Mucosa of gallbladder (tissue), 1 donor: ENCODE data around the gene SGCD. TPM values are rescaled to one million over a fixed set of nuclear protein-coding genes. Genes with fewer than 3 reads are reported as not detected.

Source experiments
- DNase-seq: peaks from one replicate; pipeline ENCODE4 v3.0.0-alpha.2; 2020; ENCODE audit warnings: low spot score
- total RNA-seq: library from RNA; stranded (reverse); gene quantifications from one replicate; pipeline ENCODE4 v1.2.1, GENCODE V29; 2021
- donor health status: DM: no; HTN: no; CAD: no.

SGCD gene
- total RNA-seq, 1 donor from 2014 or later = 10.6 TPM

GRCh38 chr5:156361436-156362109 is 34.6 kb downstream of the SGCD start:
- no peak for DNase-seq

- no peak for DNase-seq
Observed at GRCh38 chr5:156363861-156364260, 36.9 kb downstream of the SGCD start.

DNA sequence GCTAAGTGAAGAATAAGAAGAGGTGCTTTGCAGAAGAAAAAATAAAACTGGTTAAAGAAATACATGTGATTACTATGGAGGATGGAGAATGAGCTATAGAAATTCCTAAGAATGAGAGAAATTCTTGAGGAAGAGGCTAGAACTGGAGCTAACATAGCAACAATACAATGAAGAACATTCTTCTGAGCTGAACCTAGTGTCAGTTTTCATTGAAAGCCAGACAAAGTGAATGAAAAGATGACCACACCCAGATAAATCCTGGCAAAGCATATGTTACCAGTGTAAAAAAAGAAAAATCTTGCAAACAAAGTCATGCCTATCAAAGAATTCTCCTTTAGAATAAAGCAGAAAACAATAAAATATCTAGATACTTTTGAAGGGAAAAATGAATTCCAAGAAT is 39.6 kb downstream of the SGCD start:
- DNase-seq = no peak

DNA sequence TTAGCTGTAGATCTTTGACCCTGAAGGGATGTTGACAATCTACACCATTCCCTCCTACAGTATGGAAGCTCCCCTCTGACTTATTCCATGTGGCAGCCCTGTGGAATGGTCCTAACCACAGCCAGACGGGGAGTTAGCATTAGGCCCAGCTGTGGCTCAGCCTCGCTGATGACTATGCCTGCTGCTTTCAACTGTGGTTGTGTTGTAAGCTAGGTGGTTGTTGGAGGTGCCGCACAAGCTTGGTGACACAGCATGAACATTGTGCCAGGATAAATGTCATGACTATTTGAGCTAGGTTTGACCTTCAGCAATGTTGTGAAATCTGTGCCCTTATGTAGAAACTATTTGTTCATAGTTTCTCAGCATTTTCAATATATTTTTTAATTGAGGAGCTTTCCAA is 40.6 kb downstream of the SGCD start:
- DNase-seq = no peak

DNA sequence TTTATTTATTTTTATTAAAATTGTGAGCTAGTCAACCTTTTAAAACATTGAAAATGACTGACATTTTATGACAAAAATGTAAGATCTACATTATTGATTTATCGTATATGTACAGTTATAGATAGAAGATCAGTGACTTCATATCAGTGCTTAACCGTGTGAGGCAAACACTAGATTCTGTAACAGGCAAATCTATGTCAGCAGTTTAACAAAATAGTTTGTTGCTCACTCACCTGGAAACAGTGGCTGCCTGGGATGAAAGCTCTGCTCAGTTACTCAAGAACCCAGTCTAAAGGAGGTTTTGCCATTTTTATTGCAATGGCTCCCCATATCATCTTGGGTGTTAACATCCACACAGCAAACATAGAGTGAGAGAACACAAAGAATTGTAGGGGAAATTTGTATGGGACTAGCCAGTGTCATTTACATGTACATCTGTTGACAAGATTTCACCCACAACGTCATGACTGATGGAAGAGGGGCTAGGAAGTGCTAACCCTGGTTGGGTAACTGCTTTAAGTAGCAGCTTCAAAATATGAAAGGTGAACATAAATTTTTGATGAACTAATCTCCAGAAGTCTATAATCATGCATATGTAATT is 49.0 kb downstream of the SGCD start:
- no peak for DNase-seq

DNA sequence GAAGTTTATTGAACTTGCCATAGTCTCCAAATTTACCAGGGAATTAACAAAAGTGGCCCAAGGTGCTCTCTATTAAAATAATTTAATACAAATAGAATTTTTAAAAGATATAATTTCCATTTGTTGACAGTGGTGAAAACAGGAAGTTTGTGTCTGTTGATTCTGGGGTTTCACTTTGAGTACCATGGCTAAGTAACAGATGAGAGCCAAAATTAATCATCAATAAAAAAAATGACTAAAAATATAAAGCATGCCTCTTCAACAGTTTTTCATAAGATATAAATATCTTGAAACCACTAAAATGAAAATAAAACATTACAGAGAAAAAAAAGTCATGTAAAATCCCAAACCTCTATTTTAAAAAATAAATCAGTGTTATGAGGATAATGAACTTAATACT is 49.8 kb downstream of the SGCD start:
- DNase-seq = no peak

DNA sequence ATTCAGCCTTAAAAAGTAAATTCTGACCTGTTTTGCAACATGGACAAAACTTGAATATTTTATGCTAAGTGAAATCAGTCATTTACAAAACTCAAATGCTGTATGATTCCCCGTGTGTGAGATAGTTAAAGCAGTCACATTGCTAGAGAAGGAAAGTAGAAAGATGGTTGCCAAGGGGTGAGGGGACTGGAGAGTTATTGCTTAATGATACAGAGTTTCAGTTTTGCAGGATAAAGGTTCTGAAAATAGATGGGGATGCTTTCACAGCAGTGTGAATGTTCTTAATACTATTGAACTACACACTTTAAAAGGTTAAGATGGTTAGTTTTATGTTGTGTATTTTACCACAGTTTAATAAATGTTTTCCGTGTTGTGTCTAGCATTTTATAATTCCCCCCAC is 51.2 kb downstream of the SGCD start:
- DNase-seq = no peak

DNA sequence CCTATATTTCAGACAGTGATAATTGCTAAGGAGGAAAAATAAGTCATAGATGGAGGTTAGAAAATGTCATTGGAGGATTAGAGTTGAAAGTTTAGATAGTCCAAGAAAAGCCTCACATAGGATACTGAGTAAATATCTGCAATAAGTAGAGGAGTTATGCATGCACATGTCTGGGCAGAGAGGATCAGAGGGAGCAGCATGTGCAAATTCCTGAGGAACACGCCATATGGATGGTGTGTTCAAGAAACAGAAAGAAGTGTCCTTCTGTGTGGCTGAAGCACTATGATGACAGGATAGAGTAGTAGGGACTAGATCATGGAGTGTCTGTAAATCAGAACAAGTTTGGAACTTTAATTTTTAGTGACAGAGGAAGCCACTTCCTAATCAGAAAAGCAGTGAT is 52.2 kb downstream of the SGCD start:
- DNase-seq = no peak

GRCh38 chr5:156380848-156381247 is 53.9 kb downstream of the SGCD start:
- DNase-seq = no peak

DNA sequence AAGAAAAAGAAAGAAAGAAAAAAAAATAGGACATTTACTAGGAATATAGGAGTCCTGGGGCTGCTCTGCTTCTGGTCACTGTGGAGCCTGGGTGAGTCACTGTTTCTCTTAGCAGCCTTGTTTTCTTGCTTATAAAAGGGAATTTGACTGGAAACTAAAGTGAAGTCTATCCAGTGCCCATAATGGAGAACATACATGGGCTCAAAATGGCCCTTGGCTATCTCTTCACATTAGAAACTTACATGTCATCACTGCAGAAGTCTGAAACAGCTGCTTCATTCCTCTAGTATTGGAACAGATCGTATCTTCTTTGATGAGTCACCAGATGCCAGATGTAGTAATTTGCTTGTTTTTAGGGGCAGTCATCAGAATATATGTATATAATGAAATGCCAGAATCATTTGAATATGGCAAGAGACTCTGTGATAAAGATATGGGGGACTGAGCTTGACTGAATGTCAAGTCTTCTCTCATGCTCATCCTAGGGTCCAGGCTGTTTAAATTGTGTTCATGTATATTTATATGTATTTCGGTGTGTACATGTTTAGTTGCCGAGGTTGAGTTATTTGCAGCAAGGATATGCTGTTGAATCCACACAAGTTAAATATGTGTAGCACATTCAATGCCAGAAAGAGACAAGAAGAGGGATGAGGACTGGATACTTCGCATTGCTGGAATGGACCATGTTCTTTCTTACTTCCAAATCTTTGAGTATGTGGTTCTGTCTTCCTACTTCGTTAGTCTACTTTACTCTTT is 56.7 kb downstream of the SGCD start:
- no peak for DNase-seq

GRCh38 chr5:156385416-156385815 is 58.5 kb downstream of the SGCD start:
- DNase-seq = no peak

- DNase-seq = no peak
Observed at GRCh38 chr5:156386976-156387375, 60.0 kb downstream of the SGCD start.

DNA sequence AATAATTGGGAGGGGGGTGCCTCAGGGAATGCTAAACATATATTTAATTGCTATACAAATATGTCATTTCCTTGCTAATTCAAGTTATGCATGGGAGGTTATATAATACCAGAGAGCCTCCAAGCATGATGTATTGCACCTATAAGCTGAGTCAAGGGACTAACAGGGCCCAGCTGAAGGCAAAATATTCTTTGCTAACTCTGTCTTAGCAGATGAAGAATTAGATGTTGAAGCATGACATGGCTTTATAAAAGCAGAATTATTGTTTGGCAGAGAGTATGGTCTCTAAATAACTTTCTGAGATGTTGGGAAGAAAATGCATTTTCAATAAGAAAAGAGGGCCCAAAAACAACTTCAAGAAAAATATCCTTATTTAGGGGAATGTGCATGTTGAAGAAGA is 60.4 kb downstream of the SGCD start:
- DNase-seq = no peak

DNA sequence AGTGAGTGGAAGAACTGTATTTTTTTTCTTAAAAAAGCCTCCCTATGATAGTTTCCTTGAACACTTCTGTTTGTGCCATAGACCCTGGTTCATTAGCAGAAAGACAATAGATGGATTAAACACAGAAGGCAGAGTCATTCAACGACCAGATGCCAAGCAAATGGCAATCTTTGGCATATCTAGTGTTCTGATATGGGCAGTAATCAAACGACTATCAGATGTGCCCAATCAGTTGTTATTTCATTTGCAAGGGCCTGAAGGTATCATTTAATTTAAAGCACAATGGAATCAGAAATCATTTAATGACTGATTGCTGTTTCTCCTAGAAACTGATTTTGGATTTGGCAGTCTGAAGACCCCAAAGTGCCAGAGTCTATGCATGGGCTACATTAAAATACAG is 61.3 kb downstream of the SGCD start:
- no peak for DNase-seq

GRCh38 chr5:156391139-156391538 is 64.2 kb downstream of the SGCD start:
- no peak for DNase-seq

- DNase-seq = no peak
Observed at GRCh38 chr5:156393980-156394379, 67.0 kb downstream of the SGCD start.

DNA sequence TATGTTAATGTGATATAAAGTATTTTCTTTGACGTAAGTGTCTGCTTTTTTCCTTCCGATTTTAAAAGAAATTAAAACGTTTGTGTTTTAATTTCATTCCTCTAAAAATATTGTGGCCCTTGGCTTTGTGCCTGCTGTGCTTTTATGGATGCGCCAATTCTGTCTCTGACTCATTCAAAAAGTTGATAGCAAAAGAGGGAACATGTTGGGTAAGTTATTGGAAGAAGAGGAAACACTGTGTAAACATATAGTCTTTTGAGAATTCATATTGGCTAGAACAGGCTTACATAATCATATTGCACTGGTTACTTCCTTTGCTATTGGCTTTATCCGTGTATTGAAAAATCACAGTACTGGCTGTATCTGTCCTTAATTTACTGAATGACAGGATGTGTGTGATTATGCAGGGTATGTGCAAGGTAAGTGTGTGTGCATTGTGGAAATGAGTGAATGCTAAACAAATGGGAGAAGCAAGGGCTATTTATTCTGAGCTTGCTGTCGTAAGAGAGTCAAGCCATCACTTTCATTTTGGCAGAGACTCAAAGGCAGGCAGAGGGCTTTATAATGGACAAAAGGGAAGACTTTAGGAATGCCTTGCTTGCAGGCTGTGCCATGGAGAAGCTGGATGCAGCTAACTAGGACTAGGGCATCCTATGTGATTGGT is 67.8 kb downstream of the SGCD start:
- no peak for DNase-seq

DNA sequence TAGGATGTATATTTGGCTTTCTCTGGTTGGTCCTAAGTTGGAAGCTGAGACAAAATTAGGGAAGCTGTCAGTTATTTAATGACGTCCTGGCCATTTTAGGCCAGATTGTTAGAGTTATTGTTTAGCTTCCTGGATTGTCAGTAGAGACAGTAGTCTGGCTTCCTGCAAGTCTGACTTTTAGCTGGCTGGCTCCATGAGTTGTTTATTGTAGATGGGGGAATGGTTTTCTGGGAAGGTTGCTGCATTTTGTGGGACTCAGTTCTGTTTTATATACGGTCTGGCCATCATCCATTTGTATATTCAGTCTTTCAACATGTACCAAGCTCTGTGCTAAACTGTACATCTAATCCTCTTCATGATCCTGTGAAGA is 68.3 kb downstream of the SGCD start:
- DNase-seq = no peak

- DNase-seq = no peak
Observed at GRCh38 chr5:156396063-156396829, 69.3 kb downstream of the SGCD start.

GRCh38 chr5:156396830-156397081 is 69.8 kb downstream of the SGCD start:
- DNase-seq = no peak

DNA sequence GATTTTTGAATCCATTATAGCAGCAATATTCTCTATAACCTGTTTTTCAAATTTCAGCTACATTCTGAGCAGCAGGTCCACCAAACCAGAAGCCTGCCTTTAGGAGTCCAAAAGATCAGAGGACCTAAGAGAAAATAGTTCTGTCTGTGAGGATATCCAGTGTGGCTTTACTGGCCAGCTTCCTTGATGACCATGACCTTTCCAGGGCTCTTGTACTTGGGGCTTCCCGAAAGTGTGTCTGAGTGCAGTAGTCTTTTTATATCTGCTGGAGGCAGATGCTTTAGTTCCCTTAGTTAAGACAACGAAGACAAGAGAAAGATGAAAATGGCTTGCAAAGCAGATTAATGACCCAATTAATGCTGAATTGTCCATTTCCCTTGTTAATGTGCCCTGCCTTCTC is 72.4 kb downstream of the SGCD start:
- no peak for DNase-seq
